ENCODE measurements around the gene HCFC1R1.
"Not testable (repeated sequence)": the region's sequence is repeated elsewhere in the genome, so short reads cannot be mapped to it uniquely, and the experiment has no call there.

The HCFC1R1 gene

GRCh38 chr16:3058139-3059030 is 34.6 kb upstream of the HCFC1R1 start:
- H3K9me3 ChIP-seq: no peaks in the 10 kb centered on the region
- peak overlapping the region; percentile 52 to 55 for H3K27ac ChIP-seq
- intact Hi-C loops (cut with DNase I; ENCODE audit: low total_unique reads): loop anchor here (5.0 kb wide), 1 partner anchor 64 kb away; no protein-coding TSS in a partner anchor
- TF ChIP-seq, protein P1, sequence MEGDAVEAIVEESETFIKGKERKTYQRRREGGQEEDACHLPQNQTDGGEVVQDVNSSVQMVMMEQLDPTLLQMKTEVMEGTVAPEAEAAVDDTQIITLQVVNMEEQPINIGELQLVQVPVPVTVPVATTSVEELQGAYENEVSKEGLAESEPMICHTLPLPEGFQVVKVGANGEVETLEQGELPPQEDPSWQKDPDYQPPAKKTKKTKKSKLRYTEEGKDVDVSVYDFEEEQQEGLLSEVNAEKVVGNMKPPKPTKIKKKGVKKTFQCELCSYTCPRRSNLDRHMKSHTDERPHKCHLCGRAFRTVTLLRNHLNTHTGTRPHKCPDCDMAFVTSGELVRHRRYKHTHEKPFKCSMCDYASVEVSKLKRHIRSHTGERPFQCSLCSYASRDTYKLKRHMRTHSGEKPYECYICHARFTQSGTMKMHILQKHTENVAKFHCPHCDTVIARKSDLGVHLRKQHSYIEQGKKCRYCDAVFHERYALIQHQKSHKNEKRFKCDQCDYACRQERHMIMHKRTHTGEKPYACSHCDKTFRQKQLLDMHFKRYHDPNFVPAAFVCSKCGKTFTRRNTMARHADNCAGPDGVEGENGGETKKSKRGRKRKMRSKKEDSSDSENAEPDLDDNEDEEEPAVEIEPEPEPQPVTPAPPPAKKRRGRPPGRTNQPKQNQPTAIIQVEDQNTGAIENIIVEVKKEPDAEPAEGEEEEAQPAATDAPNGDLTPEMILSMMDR (IDR thresholded peaks at IDR 0.05): no peak
- peaks cover 0 to 11% of the 10 kb centered on the region in 2 donors for H3K27me3 ChIP-seq
- H3K4me3 ChIP-seq: peak overlapping the region; percentile 56 to 73
- peaks cover 0 to 4% (median 0%) of the 10 kb centered on the region in 3 donors for H3K36me3 ChIP-seq
- DNase-seq: peak in 1 of 2 donors; percentile 40
- H3K4me1 ChIP-seq: peaks cover 0 to 24% (median 19%) of the 10 kb centered on the region in 4 donors

DNA sequence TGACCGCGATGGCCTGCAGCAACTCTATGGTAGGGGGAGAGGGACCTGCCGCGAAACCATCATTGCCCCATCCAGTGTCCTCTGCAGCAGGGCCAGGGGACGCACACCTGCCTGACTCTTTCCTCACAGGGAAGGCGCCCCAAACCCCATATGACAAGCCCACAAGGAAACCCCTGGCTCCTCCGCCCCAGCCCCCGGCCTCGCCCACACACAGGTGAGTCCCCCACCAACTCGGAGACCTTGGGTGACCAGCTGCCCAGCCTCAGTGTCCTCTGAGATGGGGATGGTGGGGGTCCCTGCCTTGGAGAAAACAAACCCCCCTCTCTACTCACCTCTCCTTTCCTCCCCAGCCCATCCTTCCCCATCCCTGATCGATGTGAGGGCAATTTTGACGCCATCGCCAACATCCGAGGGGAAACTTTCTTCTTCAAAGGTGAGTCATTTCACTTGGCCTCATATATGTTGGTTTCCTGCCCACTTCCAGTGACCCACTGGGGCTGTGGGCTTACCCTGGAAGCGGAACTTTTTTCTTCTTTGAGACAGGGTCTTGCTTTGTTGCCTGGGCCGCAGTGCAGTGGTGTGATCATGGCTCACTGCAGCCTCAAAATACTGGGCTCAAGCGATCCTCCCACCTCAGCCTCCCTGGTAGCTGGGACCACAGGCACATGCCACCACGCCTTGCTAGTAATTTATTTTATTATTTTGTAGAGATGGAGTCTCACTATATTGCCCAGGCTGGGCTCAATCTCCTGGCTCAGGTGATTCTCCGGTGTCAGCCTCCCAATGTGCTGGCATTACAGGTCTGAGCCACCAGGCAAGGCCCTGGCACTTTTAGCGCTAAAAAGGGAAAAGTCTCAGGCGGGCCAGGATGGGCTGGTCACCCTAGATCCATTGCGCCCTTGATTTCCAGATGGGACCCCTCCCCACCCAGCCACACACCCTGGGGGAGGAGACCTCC is 33.7 kb upstream of the HCFC1R1 start:
- no peak overlapping the region for H3K27ac ChIP-seq
- H3K4me3 ChIP-seq: no peak overlapping the region
- peaks cover 0 to 11% of the 10 kb centered on the region in 2 donors for H3K27me3 ChIP-seq
- TF ChIP-seq, protein P1 (IDR thresholded peaks at IDR 0.05): no peak
- H3K36me3 ChIP-seq: peaks cover 0 to 4% (median 0%) of the 10 kb centered on the region in 3 donors
- DNase-seq: no peak
- H3K4me1 ChIP-seq: peaks cover 0 to 24% (median 19%) of the 10 kb centered on the region in 4 donors
- no peaks in the 10 kb centered on the region for H3K9me3 ChIP-seq
- intact Hi-C loops (cut with DNase I; ENCODE audit: low total_unique reads): loop anchor here (5.0 kb wide), 1 partner anchor 65 kb away; no protein-coding TSS in a partner anchor

DNA sequence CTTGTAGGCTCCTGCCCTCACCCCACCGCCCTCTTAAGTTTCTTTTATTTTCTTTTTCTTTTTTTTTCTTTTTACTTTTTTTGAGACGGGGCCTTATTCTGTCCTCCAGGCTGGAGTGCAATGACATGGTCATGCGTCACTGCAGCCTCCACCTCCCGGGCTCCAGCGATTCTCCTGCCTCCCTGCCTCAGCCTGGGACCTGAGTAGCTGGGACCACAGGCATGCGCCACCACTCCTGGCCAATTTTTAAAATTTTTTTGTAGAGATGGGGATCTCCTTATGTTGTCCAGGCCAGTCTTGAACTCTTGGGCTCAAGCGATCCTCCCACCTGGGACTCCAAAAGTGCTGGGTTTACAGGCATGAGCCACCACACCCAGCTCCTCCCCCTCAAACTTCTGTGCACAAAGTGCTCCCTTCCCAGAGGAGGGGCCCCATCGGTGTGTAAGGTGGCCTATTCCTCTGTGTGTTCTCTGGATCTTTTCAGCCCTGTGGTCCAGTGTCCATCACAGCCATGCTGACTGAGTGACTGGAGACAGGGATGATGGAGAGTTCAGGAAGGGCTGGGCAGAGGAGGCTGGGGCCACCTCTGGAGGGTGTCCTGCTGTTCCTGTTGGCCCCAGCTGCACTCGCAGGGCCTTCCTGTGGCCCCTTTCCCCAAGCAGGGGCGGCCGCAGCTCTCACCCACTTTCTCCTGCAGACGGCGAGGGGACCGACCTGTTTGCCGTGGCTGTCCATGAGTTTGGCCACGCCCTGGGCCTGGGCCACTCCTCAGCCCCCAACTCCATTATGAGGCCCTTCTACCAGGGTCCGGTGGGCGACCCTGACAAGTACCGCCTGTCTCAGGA is 32.8 kb upstream of the HCFC1R1 start:
- intact Hi-C loops (cut with DNase I; ENCODE audit: low total_unique reads): loop anchor here (5.0 kb wide), 1 partner anchor 66 kb away; no protein-coding TSS in a partner anchor
- Histone ChIP-seq H3K4me3 (no peak overlapping the region), H3K27me3 (peaks cover 0 to 18% of the 10 kb centered on the region in 2 donors), H3K36me3 (peaks cover 0 to 4% (median 0%) of the 10 kb centered on the region in 3 donors), H3K4me1 (peaks cover 0 to 24% (median 19%) of the 10 kb centered on the region in 4 donors), H3K27ac (no peak overlapping the region), H3K9me3 (no peaks in the 10 kb centered on the region)
- TF ChIP-seq, protein P1 (IDR thresholded peaks at IDR 0.05): no peak
- no peak for DNase-seq

DNA sequence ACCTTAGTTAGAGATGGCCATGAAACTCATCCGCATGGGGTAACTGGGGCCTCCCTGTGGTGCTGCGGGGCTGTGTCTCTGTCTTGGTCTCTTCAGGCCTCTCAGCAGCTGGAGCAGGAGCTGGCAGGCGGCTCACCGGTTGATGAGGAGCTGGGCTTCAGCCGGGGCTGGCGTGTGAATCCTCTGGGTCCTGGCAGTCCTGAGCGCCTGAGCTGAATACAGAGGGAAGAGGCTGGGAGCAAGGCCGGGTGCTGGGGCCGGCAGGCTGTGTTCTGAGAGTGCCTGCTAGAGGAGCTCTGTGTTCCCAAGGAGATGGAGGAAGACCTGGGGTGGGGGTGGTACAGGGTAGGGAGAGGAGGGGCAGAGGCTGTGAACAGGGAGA is 32.0 kb upstream of the HCFC1R1 start:
- H3K9me3 ChIP-seq, H3K36me3 ChIP-seq, H3K27ac ChIP-seq, DNase-seq, H3K4me3 ChIP-seq: not testable (repeated sequence)
- Histone ChIP-seq H3K27me3 (peaks cover 0 to 25% of the 10 kb centered on the region in 2 donors), H3K4me1 (peaks cover 0 to 24% (median 19%) of the 10 kb centered on the region in 4 donors)
- intact Hi-C loops (cut with DNase I; ENCODE audit: low total_unique reads): loop anchor here (5.0 kb wide), 1 partner anchor 67 kb away; no protein-coding TSS in a partner anchor

DNA sequence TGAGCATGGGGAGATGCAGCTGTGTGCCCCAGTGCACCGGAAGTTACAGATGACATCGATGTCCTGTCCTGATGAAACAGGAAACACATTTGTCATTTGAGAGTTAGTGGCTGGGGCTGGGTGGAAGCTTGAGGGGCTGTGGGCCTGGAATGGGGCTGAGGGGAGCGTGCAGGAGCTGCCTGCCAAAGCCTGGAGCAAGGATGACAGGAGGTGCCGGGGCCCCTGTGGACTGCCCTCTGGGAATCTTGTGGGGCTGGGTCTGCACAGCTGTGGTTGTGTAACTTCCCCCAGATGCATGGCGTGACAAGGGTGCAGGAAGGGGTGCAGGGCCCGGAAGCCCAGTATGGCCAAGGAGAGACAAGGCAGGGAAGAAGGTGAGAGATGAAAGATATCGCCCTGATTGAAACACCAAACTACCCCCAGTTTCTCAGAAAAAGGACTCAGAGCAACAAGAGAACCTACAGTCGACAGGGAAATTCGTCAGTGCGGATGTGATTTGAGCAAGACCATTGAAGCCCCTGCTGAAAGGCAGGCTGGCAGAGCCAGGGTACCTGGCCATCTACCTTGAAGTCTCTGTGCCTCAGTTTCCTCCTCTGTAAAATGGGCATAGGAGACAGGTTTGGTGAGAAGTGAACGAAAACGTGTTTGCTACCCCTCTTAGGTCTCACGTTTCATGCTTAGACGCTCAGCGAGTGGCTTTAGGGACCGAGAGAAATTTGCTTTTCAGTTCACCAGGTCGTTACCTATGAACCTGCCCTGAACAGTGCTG is 31.4 kb upstream of the HCFC1R1 start:
- TF ChIP-seq, protein P1 (IDR thresholded peaks at IDR 0.05): no peak
- Histone ChIP-seq H3K36me3 (peaks cover 0 to 4% (median 0%) of the 10 kb centered on the region in 3 donors), H3K27me3 (peaks cover 0 to 31% of the 10 kb centered on the region in 2 donors), H3K9me3 (no peaks in the 10 kb centered on the region), H3K27ac (no peak overlapping the region), H3K4me3 (no peak overlapping the region), H3K4me1 (peaks cover 0 to 23% (median 19%) of the 10 kb centered on the region in 4 donors)
- no peak for DNase-seq
- intact Hi-C loops (cut with DNase I; ENCODE audit: low total_unique reads): loop anchor here (5.0 kb wide), 1 partner anchor 67 kb away; no protein-coding TSS in a partner anchor

DNA sequence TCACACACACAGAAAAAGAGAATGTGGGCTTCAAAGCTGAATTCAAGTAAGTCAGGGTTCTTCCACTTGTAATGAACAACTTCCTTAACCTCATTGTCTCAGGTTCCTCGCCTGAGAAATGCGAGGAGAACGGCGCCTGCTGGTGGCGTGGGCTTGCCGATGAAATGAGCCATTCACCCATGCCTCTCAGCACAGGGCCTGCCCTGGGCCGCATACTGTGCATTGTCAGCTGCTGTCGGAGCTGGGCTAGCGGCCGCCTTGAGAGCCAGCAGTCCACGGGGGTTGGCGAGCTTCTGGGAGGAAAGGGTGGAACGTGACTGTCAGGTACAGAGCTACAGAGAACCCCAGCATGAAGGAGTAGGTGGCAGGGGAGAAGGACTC is 29.6 kb upstream of the HCFC1R1 start:
- intact Hi-C loops (cut with DNase I; ENCODE audit: low total_unique reads); H3K4me3 ChIP-seq; DNase-seq; H3K4me1 ChIP-seq; H3K9me3 ChIP-seq; H3K27ac ChIP-seq; H3K36me3 ChIP-seq: not testable (repeated sequence)
- H3K27me3 ChIP-seq: peaks cover 0 to 40% of the 10 kb centered on the region in 2 donors

- DNase-seq; H3K9me3 ChIP-seq; H3K36me3 ChIP-seq; intact Hi-C loops (cut with DNase I; ENCODE audit: low total_unique reads); H3K27ac ChIP-seq; H3K4me1 ChIP-seq; H3K4me3 ChIP-seq: not testable (repeated sequence)
- H3K27me3 ChIP-seq: peaks cover 0 to 42% of the 10 kb centered on the region in 2 donors
Measured at GRCh38 chr16:3052571-3053329, 29.0 kb upstream of the HCFC1R1 start.
